GM19438 (cell line): Measurements from ENCODE around the gene CIAO1.
A peak's percentile ranks its signal among the peaks of the same experiment; 100 is the strongest.

Experiments
- ATAC-seq: cut with Tn5 transposase; IDR thresholded peaks from one replicate; pipeline ENCODE4 v1.9.1; 2021; ENCODE audit warnings: low read depth; ENCODE audit not compliant: unreplicated experiment

CIAO1 gene

DNA sequence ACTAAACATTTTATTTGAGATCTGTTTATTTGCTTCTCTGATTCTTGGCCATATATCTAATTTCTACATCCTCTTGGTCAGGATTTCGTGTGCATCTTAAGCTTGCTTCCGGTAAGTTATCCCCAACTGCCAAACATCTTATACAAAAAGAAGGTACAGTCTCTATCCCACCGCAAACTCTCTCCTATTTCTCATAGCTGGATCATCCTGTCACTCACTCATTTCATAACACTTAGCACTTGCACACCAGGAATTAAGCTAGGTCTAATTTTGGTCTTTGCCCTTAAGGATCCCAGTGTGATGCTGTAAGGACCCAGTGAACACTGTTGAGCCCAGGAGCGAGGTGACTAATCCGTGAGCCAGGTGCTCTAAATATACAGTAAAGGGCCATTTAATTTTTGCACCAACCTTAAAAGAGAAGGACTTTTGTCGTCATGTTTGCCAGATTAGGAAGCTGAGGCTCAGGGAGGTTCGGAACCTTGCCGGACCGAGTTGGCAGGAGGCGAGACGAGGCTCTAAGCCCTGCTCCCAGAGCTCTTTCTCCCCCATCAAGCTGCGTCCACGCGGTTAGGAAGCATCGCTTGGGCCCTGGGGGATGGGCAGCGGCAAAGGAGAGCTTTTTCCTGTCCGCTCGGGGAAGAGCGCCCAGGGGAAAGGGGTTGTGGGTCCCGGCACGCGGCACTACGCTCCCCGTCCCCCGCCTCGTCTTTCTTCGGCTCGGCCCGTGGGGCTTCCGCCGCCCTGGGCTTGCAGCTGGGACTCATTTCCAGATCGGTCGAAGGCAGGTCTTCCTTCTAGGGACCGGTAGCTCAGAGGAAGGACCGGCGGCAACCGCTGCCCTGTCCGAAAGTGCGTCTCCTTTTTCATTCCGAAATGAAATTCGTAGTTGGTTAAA, 55.0 kb downstream of the CIAO1 start:
- peak; percentile 29 for ATAC-seq
